Dendritic cell treated with granulocyte-macrophage colony-stimulating factor and Interleukin-4, amounts not matched to agents 40 ng/mL and 50 ng/mL, for 4 days (primary cell): ENCODE data around the gene ACTN1.

Source experiments
- H3K27ac Mint-ChIP-seq: one replicate; pipeline ENCODE4 v1.8.0; 2022; ENCODE audit warnings: mild to moderate bottlenecking, mixed read lengths
- H3K27me3 Mint-ChIP-seq: one replicate; pipeline ENCODE4 v1.8.0; 2022; ENCODE audit warnings: mild to moderate bottlenecking, mixed read lengths
- H3K36me3 Mint-ChIP-seq: one replicate; pipeline ENCODE4 v1.8.0; 2022; ENCODE audit warnings: low read depth, mixed read lengths
- H3K4me1 Mint-ChIP-seq: one replicate; pipeline ENCODE4 v1.8.0; 2022; ENCODE audit warnings: low read depth, mixed read lengths
- H3K4me3 Mint-ChIP-seq: one replicate; pipeline ENCODE4 v1.8.0; 2022; ENCODE audit warnings: mild to moderate bottlenecking, moderate library complexity, mixed read lengths
- H3K9me3 Mint-ChIP-seq: one replicate; pipeline ENCODE4 v1.8.0; 2022; ENCODE audit warnings: mixed read lengths
- intact Hi-C: fragments of 100-400 bp; cut with micrococcal nuclease; formaldehyde crosslinking; loops from one replicate; pipeline ENCODE4 v1.15.0; 2022

Gene ACTN1

GRCh38 chr14:68970736-68971135 is 8.4 kb downstream of the ACTN1 start:
- Mint-ChIP-seq H3K9me3 (peaks cover 11% of the 10 kb centered on the region), H3K4me3 (no peak overlapping the region), H3K27ac (peak overlapping the region; percentile 52), H3K4me1 (peaks cover 81% of the 10 kb centered on the region), H3K27me3 (no peaks in the 10 kb centered on the region), H3K36me3 (peaks cover 59% of the 10 kb centered on the region)
- intact Hi-C loops: no loop called here

GRCh38 chr14:68970038-68970612 is 9.0 kb downstream of the ACTN1 start:
- Mint-ChIP-seq H3K27me3 (no peaks in the 10 kb centered on the region), H3K27ac (peak overlapping the region; percentile 52), H3K9me3 (peaks cover 11% of the 10 kb centered on the region), H3K4me3 (no peak overlapping the region), H3K36me3 (peaks cover 62% of the 10 kb centered on the region), H3K4me1 (peaks cover 81% of the 10 kb centered on the region)
- intact Hi-C loops: no loop called here

- Mint-ChIP-seq H3K36me3 (peaks cover 58% of the 10 kb centered on the region), H3K27ac (peak overlapping the region; percentile 52), H3K27me3 (no peaks in the 10 kb centered on the region), H3K9me3 (peaks cover 11% of the 10 kb centered on the region), H3K4me3 (no peak overlapping the region), H3K4me1 (peaks cover 81% of the 10 kb centered on the region)
- intact Hi-C loops: no loop called here
Observed at GRCh38 chr14:68969278-68970033, 9.6 kb downstream of the ACTN1 start.

- Mint-ChIP-seq H3K36me3 (peaks cover 57% of the 10 kb centered on the region), H3K9me3 (peaks cover 9% of the 10 kb centered on the region), H3K4me1 (peaks cover 86% of the 10 kb centered on the region), H3K4me3 (no peak overlapping the region), H3K27ac (peak overlapping the region; percentile 52), H3K27me3 (no peaks in the 10 kb centered on the region)
- intact Hi-C loops: no loop called here
Observed at GRCh38 chr14:68968721-68969120, 10.4 kb downstream of the ACTN1 start.

GRCh38 chr14:68968051-68968450 is 11.1 kb downstream of the ACTN1 start:
- Mint-ChIP-seq H3K27ac (peak overlapping the region; percentile 54), H3K9me3 (peaks cover 2% of the 10 kb centered on the region), H3K4me1 (peaks cover 92% of the 10 kb centered on the region), H3K27me3 (no peaks in the 10 kb centered on the region), H3K36me3 (peaks cover 55% of the 10 kb centered on the region), H3K4me3 (no peak overlapping the region)
- intact Hi-C loops: no loop called here

- no peaks in the 10 kb centered on the region for H3K27me3 Mint-ChIP-seq
- peaks cover 55% of the 10 kb centered on the region for H3K36me3 Mint-ChIP-seq
- H3K4me1 Mint-ChIP-seq: peaks cover 94% of the 10 kb centered on the region
- H3K9me3 Mint-ChIP-seq: no peaks in the 10 kb centered on the region
- H3K27ac Mint-ChIP-seq: peak overlapping the region; percentile 54
- intact Hi-C loops: no loop called here
- H3K4me3 Mint-ChIP-seq: no peak overlapping the region
Observed at GRCh38 chr14:68967459-68967940, 11.6 kb downstream of the ACTN1 start.

GRCh38 chr14:68966872-68967301 is 12.2 kb downstream of the ACTN1 start:
- Mint-ChIP-seq H3K4me1 (peaks cover 94% of the 10 kb centered on the region), H3K27ac (peak overlapping the region; percentile 42), H3K9me3 (no peaks in the 10 kb centered on the region), H3K36me3 (peaks cover 50% of the 10 kb centered on the region), H3K27me3 (no peaks in the 10 kb centered on the region), H3K4me3 (no peak overlapping the region)
- intact Hi-C loops: no loop called here

- Mint-ChIP-seq H3K27ac (peak overlapping the region; percentile 56), H3K27me3 (no peaks in the 10 kb centered on the region), H3K4me1 (peaks cover 90% of the 10 kb centered on the region), H3K9me3 (no peaks in the 10 kb centered on the region), H3K4me3 (no peak overlapping the region), H3K36me3 (peaks cover 34% of the 10 kb centered on the region)
- intact Hi-C loops: no loop called here
Observed at GRCh38 chr14:68965261-68965761, 13.8 kb downstream of the ACTN1 start.

GRCh38 chr14:68964300-68965093 is 14.6 kb downstream of the ACTN1 start:
- peak overlapping the region; percentile 56 for H3K27ac Mint-ChIP-seq
- no peak overlapping the region for H3K4me3 Mint-ChIP-seq
- H3K27me3 Mint-ChIP-seq: no peaks in the 10 kb centered on the region
- H3K9me3 Mint-ChIP-seq: no peaks in the 10 kb centered on the region
- peaks cover 90% of the 10 kb centered on the region for H3K4me1 Mint-ChIP-seq
- intact Hi-C loops: no loop called here
- H3K36me3 Mint-ChIP-seq: peaks cover 26% of the 10 kb centered on the region

- H3K4me1 Mint-ChIP-seq: peaks cover 90% of the 10 kb centered on the region
- peaks cover 26% of the 10 kb centered on the region for H3K36me3 Mint-ChIP-seq
- peak overlapping the region; percentile 15 for H3K27ac Mint-ChIP-seq
- H3K9me3 Mint-ChIP-seq: no peaks in the 10 kb centered on the region
- H3K27me3 Mint-ChIP-seq: no peaks in the 10 kb centered on the region
- no peak overlapping the region for H3K4me3 Mint-ChIP-seq
- intact Hi-C loops: no loop called here
Observed at GRCh38 chr14:68962681-68963080, 16.4 kb downstream of the ACTN1 start.

- intact Hi-C loops: no loop called here
- Mint-ChIP-seq H3K36me3 (peaks cover 26% of the 10 kb centered on the region), H3K9me3 (no peaks in the 10 kb centered on the region), H3K27ac (peak overlapping the region; percentile 72), H3K4me1 (peaks cover 90% of the 10 kb centered on the region), H3K4me3 (no peak overlapping the region), H3K27me3 (no peaks in the 10 kb centered on the region)
Observed at GRCh38 chr14:68961781-68962584, 17.1 kb downstream of the ACTN1 start.

- Mint-ChIP-seq H3K27ac (peak overlapping the region; percentile 72), H3K4me1 (peaks cover 90% of the 10 kb centered on the region), H3K36me3 (peaks cover 32% of the 10 kb centered on the region), H3K9me3 (no peaks in the 10 kb centered on the region), H3K4me3 (no peak overlapping the region), H3K27me3 (no peaks in the 10 kb centered on the region)
- intact Hi-C loops: no loop called here
Observed at GRCh38 chr14:68961361-68961760, 17.7 kb downstream of the ACTN1 start.

GRCh38 chr14:68960123-68960522 is 19.0 kb downstream of the ACTN1 start:
- Mint-ChIP-seq H3K27me3 (no peaks in the 10 kb centered on the region), H3K4me1 (peaks cover 94% of the 10 kb centered on the region), H3K27ac (peak overlapping the region; percentile 67), H3K36me3 (peaks cover 38% of the 10 kb centered on the region), H3K4me3 (no peak overlapping the region), H3K9me3 (no peaks in the 10 kb centered on the region)
- intact Hi-C loops: no loop called here
